Measurements from ENCODE around the gene CTRB1.

GRCh38 chr16:75244844-75245758 is 26.3 kb downstream of the CTRB1 start:
- TF ChIP-seq CTCF (IDR thresholded peaks at IDR 0.05): no peak
- peak in 1 of 2 donors; percentile 12 for TF ChIP-seq POLR2A (IDR thresholded peaks at IDR 0.05)

Measured in Peyer's patch (tissue), 4 donors.